GM12872 (cell line): ENCODE data around the gene AIMP1.

Experiments
- TF ChIP-seq, protein P1 (sequence below): IDR thresholded peaks from 3 replicates; pipeline ENCODE4 v1.5.1; 2011; ENCODE audit warnings: low read depth, mild to moderate bottlenecking, low read length, moderate library complexity; ENCODE audit not compliant: insufficient read depth

AIMP1 gene

DNA sequence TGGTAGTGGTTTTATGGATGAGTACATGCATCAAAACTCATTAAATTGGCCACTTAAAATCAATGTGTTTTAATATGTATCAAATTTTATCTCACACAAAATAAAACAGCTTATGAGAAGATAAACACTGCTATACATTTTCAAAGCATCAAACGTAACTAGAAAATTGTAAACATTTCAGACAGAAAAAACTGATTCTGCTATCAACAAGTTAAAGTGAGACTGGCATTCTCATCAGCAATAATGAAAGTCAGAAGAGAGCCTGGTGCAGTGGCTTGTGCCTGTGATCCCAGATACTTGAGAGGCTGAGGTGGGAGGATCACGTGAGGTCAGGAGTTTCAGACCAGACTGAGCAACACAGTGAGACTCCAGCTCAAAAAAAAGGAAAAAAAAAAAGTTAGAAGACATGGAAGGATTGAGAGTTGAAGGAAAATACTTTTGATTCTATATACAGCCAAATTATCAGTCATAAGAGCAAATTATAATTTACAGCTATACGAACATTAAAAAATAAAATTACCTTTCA, 3.3 kb upstream of the AIMP1 start:
- TF ChIP-seq, protein P1, sequence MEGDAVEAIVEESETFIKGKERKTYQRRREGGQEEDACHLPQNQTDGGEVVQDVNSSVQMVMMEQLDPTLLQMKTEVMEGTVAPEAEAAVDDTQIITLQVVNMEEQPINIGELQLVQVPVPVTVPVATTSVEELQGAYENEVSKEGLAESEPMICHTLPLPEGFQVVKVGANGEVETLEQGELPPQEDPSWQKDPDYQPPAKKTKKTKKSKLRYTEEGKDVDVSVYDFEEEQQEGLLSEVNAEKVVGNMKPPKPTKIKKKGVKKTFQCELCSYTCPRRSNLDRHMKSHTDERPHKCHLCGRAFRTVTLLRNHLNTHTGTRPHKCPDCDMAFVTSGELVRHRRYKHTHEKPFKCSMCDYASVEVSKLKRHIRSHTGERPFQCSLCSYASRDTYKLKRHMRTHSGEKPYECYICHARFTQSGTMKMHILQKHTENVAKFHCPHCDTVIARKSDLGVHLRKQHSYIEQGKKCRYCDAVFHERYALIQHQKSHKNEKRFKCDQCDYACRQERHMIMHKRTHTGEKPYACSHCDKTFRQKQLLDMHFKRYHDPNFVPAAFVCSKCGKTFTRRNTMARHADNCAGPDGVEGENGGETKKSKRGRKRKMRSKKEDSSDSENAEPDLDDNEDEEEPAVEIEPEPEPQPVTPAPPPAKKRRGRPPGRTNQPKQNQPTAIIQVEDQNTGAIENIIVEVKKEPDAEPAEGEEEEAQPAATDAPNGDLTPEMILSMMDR: no peak

DNA sequence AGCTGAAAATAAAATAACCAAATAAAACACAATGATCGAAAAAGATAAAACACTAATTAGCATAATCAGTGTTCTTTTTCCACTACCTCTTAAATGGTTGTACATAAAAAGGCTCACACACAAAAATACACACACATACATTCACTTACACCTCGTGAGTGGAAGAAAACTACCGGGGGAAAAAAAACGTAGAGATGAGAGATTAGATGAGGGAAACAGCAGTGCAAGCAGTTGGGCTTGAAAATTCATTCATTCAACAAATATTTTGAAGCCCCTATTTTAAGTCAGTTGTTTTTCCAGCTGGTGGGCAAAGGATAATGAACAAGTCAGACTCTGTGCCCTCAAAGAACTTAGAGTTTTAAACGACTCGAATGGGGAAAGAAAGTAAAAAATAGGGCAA, 1.4 kb upstream of the AIMP1 start:
- TF ChIP-seq, protein P1: no peak

DNA sequence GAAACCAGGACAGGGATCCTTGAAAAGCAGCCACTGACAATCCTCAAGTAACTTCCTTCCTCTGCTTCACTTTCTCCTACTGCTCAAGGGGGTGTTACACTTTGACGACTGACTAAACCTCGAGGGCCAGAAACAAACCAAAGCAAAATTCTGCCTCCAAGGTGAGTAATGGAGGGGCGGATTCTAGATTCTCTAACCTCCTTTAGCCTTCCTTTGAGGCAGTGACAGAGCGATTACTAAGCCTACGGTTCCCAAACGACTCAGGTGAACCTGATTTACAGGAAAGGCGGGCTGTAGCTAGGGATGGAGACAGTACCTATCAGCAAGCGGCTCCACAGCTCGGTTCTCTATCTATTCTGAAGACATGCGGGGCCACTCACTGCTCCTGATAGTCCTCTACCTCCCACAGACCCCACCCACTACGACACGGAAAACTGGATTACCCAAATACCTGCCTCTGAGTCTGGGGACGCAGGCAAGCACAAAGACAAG, 828 bp upstream of the AIMP1 start:
- TF ChIP-seq, protein P1: no peak

DNA sequence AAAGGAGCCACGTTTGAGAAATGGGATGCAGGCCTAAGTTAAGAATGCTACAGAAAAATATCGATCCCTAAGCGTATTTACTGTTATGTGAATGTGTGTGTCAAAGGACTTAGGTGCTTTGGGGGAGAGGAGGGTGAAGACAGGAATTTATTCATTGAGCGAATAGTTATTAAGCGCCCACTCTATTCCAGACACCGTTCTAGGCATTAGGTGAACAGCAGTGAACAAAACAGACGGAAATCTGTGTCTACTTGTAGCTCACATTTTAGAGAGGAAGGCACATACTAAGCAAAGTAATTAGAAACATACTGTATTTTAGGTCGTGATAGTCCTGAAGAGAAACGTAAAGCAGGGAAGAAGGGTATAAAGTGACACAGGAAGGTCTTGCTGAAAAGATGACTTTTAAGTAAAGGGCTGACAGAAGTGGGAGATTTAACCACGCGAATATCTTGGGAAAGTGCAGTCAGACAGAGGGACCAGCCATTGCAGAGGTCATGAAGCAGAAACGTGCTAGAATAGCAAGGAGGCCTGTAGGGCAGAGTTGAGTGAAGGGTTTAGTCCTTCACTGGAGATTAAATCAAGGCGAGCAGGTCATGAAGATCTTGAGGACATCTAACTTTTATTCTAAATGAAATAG, 541 bp downstream of the AIMP1 start:
- TF ChIP-seq, protein P1: no peak

DNA sequence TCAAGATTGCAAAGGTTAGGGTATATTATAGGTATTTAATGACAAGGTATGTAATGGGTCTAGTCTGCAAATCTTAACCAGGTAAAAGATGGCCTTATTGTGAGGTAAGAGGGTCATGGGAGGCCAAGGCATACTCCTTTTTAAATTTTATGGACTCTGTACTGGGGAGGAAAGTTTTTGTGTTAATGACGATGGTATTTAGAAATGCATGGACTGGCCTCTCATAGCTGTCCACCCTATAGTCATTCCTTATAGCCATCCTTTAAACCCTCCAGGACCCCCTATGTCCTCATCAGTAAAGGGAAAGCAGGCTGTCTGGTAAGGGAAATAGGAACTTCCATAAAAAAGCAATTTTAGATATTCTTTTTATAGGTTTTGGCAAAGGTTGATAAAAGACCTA, 1.5 kb downstream of the AIMP1 start:
- TF ChIP-seq, protein P1: no peak

DNA sequence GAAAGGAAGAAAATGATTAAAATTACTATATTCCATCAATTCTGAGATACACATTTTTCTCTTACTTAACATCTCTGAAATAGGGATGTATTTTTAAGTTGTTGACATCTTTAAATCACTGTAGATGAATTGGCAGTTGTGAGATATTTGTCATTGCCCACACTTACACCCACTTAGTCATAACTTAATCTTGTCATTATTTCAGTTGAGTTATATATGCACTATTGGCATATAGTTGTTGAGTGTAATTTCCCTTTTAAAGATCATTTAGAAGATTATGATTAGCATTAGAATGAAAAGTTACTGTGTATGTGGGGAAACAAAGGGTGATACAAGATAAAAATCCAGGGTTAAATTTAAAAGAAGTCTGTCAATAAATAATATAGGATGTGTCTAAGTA, 2.2 kb downstream of the AIMP1 start:
- TF ChIP-seq, protein P1: no peak

DNA sequence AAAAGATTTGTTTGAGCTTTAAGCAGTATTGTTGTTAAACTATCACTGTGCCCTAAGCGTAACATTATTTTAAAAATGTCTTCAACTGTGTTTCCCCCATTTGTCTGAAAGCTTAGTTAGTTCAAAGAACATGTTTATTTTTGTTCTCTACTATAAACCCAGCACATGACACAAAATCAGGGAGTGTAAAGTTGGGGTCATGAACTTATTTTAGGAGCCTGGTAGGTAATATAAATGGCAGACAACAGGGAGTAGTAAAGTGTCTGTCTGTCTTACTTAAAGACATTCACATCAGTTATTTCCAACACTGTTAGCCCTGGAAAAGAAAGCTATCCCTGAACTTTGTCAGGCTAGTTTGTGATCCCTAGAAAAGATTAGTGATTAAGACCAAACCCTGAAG, 3.9 kb downstream of the AIMP1 start:
- TF ChIP-seq, protein P1: no peak
